ENCODE measurements around the gene PYGM.

The PYGM gene

DNA sequence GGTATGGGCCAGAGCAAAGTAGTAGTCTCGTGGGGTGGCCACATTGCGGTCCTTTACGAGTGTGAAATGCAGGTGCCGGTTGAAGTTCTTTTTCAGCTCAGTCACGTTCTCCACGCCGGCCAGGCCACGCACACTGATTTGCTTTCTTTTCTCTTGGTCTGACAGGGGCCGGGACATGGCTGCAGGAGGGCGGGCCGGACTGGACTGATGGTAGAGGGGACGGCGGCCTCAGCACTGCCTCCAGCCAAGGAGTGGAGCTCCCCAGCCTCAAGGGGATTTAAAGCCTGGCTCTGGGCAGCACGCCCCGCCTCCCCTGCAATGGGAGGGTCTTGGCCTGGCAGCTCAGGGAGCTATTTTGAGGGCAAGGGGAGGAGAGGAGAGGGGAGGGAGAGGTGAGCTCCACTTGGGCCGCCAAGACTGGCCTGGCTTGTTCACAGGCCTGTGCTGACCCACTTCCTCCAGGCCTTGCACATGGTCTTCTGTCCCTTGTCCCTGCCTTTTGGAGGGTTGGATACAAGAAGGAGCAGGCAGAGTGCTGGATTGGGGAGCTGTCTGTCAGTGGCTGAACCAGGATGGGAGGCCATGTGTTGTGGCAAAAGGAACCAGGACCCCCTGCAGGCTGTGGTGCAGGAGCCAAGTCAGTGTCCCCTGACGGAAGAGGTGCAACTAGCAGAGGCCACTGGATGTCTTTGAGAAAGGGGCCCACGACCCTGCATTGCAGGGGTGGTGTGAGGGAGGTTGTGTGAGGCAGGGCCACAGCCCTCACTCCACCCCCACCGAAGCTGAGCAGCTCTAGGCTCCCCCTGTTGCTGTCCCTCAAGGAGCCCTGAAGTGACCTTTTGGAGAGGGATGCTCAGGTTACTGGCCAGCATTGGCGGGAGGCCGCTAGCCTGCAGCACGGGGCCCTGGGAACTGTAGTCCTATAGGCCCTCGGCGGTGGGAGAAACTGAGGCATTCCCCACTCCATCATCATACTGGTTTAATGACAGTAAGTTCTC lies at the start of gene PYGM:
Gene PYGM (minus strand): TSS at position 253 of the 998 bp plus-strand sequence. CDS start 76 bp downstream, at position 177.
- no peak for DNase-seq (ENCODE audit: low read depth in 2 of 2)

GRCh38 chr11:64805481-64805880 lies 45.7 kb upstream of the PYGM start:
- DNase-seq (ENCODE audit: low read depth in 2 of 2), result no peak

DNA sequence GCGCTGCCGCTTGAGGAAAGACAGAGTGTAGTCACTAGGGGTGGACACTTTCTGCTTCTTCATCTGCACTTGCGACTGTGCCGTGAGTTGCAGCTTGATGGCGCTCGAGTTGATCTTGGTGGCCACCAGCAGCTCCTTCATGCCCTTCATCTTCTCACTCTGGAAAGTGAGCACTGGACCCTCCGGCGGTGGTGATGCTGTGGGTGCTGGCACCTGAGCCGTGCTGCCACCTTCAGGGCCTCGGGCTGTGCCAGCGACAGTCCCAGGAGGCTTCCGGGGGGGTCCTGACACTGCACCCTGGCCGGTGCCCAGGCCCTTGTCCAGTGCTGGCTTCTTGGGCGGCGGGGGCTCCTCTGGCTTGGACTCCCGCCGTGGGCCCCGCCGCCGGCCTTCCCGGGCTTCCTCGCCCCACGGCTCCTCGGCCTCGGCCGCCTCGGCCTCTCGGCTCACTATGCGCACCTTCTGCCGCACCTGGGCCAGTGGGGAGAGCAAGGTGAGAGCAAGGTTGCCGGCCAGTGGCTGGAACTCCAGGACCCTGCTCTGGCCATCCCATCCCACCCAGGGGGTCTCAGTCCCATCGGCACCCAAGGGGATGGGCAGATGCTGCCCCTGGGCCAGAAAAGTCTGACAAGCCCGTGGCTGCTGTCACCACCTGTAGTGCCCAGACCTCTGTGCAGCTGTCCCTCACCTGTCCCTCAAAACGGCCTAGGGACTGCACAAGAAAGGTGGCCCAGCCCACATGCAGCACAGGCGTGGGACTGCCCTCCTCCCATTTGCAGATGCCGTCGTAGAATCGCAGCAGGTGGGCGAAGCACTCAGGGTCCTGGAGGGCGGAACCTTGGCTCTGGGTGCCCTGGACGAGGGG lies 44.8 kb upstream of the PYGM start:
- DNase-seq (ENCODE audit: low read depth in 2 of 2), result no peak

DNA sequence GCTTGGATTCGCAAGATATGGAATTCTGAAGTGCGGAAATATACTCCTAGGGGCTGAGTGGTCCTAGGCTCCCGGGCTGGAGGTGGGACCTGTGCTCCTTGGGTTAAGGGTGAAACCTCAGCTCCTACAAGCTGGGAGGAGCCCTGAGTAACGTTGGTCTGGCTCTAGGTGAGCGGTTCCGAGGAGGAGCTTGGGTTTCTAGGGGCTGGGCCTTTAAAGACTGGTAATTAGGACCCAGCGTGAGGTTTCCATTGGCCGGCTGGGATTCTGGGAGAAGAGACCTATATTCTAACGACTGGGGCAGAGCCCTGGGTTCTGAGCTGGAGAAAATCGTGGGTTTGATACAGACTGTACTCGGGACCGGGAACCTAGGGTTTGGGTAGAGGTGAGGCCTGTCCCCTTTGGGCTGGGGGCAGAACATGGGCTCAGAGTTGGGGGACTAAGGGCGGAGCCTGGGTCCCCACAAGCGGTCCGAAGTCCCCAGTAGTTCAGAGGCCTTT lies 44.1 kb upstream of the PYGM start:
- no peak for DNase-seq (ENCODE audit: low read depth in 2 of 2)

DNA sequence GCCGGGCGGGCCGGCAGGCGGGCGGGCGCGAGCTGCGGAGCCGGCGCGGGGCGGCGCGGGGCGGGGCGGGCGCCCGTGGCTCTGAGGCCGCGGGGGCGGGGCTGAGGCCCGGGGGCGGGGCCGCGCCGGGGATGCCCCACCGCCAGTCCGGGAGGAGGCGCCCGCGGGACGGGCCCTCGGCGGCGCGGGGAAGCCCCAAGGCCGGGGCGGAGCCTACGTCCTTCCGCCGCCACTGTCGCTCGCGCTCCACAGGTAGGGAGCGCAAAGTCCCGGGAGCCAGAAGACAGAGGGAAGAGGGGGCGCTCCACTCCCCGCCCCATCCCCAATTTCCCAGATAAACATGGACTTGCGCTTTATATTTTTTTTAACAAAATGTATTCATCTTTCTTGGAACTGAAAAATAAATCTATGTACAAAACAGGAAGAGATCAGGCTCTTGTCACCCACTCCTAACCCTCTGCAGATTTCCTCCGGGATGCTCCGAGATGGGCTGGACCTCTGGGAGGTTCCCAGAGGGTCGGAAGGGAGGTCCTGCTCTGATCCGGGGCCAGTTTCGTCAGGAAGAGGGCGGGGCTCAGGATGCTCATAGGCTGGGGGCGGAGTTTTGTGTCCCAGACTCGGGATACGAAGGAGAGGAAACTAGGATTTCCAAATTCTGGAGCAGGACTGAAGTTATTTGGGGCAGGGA lies 43.5 kb upstream of the PYGM start, which contains the start of gene MAP4K2:
Gene MAP4K2 (minus strand): TSS at position 57 of the 688 bp plus-strand sequence. CDS start 65 bp downstream, outside the sequence.
- DNase-seq (ENCODE audit: low read depth in 2 of 2), result peak; percentile 54 to 83

GRCh38 chr11:64802370-64803157 lies 42.8 kb upstream of the PYGM start:
- no peak for DNase-seq (ENCODE audit: low read depth in 2 of 2)

DNA sequence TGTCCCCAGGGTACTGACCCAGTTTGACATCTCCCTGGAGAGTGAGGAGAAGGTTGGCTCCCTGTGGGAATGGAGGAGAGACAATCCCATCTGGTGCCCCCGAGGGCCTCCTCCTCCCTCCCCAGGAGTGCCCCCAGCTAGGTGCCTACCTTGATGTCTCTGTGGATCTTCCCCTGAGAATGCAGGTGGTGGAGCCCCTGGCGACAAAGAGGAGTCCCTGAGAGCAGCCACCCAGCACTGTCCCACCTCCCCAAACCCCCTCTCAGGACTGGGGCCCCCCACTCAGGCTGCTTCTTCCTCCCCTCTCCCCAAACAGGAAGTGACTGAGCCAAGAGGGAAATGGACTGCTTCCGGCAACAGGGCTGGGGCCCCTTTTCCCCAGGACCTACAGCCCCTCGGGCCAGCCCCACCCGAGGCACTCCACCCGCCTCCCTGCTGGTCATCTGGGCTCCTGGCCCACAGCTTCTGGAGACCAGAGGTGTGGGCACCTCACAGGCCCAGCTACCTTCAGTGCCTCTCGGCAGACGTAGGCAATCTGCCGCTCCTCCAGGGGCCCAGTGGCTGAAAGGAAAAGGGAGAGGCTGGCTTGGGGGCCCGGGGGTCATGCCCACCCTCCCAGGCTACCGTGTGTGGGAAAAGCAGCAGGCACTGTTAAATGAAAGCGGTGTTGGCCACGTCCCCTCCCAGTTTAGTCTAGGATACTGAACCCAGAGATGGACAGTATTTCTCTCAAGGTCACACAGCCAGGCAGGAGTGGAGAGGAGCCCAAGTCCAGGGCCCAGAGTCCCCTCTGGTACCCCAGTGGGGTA lies 42.0 kb upstream of the PYGM start:
- DNase-seq (ENCODE audit: low read depth in 2 of 2), result no peak

GRCh38 chr11:64801158-64801464 lies 41.3 kb upstream of the PYGM start:
- no peak for DNase-seq (ENCODE audit: low read depth in 2 of 2)

- DNase-seq (ENCODE audit: low read depth in 2 of 2), result no peak
Observed at GRCh38 chr11:64800303-64801157, 40.8 kb upstream of the PYGM start.

DNA sequence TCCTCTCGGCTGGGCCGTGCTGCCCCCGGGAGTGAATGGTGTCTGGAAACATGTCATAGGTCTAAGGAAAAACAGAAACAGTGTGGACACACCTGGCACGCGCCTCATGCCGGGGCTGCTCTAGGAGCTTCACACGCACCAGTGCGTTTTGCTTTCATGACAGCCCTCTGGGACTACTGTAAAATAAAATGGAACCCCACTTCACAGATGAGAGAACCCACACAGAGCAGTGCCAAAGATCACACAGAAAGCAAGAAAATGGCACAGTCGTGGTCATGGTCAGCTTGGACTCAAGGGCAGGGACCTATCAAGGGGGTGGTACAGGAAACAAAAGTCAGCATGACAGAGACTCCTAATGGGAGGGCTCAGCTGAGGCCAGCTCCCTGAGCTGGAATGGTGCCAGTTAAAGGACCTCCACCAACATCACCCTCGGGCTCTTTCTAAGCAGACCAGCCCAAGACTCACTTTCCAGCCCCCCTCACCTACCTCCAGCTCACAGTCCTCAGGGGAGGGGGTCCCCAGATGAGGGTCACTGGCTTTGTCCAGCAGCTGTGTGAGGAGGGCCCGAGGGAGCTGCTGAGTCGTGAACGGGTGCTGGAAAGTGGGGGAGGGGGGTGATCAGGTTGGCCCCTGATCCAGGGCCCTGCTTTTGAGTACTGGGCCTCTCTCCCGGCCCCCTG lies 40.0 kb upstream of the PYGM start:
- DNase-seq (ENCODE audit: low read depth in 2 of 2), result no peak

GRCh38 chr11:64799256-64799622 lies 39.5 kb upstream of the PYGM start:
- DNase-seq (ENCODE audit: low read depth in 2 of 2), result no peak

DNA sequence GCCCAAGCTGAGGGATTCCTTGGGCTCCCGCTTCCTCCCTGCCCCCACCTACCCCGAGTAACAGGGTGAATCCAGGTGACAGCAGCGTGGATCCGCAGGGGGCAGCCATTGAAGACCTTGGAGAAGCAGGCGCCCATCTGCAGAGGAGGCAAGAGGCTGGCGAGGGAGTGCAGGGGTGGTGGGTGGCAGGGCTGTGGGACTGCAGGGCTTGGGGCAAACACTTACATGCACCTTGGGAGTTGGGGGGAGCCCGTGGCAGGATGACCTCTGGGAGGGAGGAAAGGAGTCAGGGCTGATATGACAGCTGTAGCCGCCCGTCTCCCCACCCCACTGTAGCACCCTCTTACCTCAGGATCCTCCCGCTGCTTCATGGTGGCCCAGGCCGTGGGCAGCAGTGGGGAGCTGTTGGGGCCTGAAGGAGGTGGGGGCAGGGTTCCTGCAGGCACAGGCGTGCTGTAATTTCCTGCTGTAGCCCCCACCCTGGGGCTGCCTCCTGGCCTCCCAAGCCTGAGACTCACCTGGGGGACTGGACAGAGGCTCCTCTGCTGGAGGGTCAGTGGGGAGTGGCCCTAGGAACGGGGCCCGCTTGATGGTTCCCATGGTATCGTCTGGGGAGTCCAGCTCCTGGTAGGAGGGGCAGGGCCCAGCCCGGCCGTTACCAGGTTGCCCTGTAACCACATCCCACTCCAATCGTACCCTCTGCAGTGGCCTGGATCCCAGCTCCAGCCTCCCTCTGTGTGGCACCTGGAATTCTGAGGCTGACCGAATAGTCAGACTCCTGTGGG lies 37.2 kb upstream of the PYGM start:
- no peak for DNase-seq (ENCODE audit: low read depth in 2 of 2)

DNA sequence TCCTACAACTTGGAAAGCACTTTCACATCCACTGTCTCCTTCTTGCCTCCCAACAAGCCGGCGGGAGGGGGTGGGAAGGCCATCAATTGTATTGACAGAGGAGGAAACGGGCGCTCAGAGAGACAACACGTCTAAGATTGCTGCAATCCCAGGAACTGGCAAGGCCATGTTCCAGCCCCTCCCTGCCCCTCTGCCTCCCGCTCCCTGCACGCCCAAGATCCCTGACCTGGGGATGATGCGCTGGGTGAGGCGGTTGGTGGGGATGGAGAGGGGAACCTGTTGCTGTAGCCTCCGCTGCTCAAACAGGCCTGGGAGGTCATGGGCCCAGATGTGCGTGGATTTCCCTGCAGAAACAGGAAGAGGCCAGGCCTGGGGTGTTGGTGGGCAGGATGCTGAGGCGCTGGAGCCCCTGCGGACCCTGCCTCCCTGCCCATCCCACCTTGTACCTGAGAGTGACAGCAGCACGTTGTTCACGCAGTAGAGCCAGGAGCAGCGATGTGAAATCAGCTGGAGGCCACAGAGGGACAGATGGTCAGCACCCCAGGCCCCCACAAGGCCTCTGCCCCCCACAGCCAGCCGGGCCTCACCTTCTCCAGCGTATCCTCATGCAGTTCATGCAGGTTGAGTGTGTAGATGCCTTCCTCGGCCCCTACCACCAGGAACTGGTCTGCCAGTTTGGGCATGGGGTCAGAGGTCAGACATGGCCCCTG lies 36.4 kb upstream of the PYGM start:
- no peak for DNase-seq (ENCODE audit: low read depth in 2 of 2)

- no peak for DNase-seq (ENCODE audit: low read depth in 2 of 2)
Observed at GRCh38 chr11:64794526-64794925, 34.8 kb upstream of the PYGM start.

- DNase-seq (ENCODE audit: low read depth in 2 of 2), result no peak
Observed at GRCh38 chr11:64793271-64794160, 33.7 kb upstream of the PYGM start.

- DNase-seq (ENCODE audit: low read depth in 2 of 2), result no peak
Observed at GRCh38 chr11:64792482-64792881, 32.7 kb upstream of the PYGM start.

Data from stimulated activated CD4-positive, alpha-beta T cell treated with anti-CD3 and anti-CD28 coated beads, Interleukin-15, amount 100 ng/mL, for 48 hours (primary cell).